H9 (cell line): ENCODE measurements around the gene PPP1R16B. TPM values are rescaled to one million over a fixed set of nuclear protein-coding genes. Genes with fewer than 3 reads are reported as not detected.

Experiments
- DNase-seq: peaks from one replicate; pipeline ENCODE4 v3.0.0-alpha.2; 2017
- H2AFZ ChIP-seq: one replicate; pipeline ENCODE4 v1.6.1; 2013; ENCODE audit warnings: mild to moderate bottlenecking, low read length, control low read depth, moderate library complexity
- H2AK5ac ChIP-seq: 2 replicates; pipeline ENCODE4 v1.6.1; 2013; ENCODE audit warnings: low read length, control low read depth, mixed read lengths; ENCODE audit not compliant: insufficient read length
- H2BK120ac ChIP-seq: one replicate; pipeline ENCODE4 v1.6.1; 2013; ENCODE audit warnings: low read depth, mild to moderate bottlenecking, low read length, control low read depth, inconsistent platforms; ENCODE audit not compliant: poor library complexity, severe bottlenecking
- H2BK12ac ChIP-seq: 2 replicates; pipeline ENCODE4 v1.6.1; 2013; ENCODE audit warnings: low read length, control low read depth, mixed read lengths, low read depth; ENCODE audit not compliant: insufficient read length
- H2BK15ac ChIP-seq: 2 replicates; pipeline ENCODE4 v1.6.1; 2013; ENCODE audit warnings: low read depth, low read length, control low read depth
- H2BK20ac ChIP-seq: one replicate; pipeline ENCODE4 v1.6.1; 2013; ENCODE audit warnings: low read depth, mild to moderate bottlenecking, low read length, control low read depth, inconsistent platforms; ENCODE audit not compliant: poor library complexity, severe bottlenecking
- H2BK5ac ChIP-seq: 2 replicates; pipeline ENCODE4 v1.6.1; 2013; ENCODE audit warnings: low read length, control low read depth, mixed read lengths; ENCODE audit not compliant: insufficient read length
- H3K14ac ChIP-seq: 2 replicates; pipeline ENCODE4 v1.6.1; 2013; ENCODE audit warnings: low read length, control low read depth; ENCODE audit not compliant: insufficient read depth
- H3K18ac ChIP-seq: 2 replicates; pipeline ENCODE4 v1.6.1; 2013; ENCODE audit warnings: low read depth, mild to moderate bottlenecking, mixed read lengths, low read length, control low read depth; ENCODE audit not compliant: insufficient read length
- H3K23ac ChIP-seq: 2 replicates; pipeline ENCODE4 v1.6.1; 2013; ENCODE audit warnings: low read length, control low read depth, mixed read lengths, low read depth; ENCODE audit not compliant: insufficient read length
- H3K23me2 ChIP-seq: 2 replicates; pipeline ENCODE4 v1.6.1; 2013; ENCODE audit warnings: low read depth, mild to moderate bottlenecking, mixed read lengths, low read length, control low read depth; ENCODE audit not compliant: insufficient read length, poor library complexity, severe bottlenecking
- H3K27ac ChIP-seq: 2 replicates; pipeline ENCODE4 v1.5.1; 2013; ENCODE audit warnings: low read length, control low read depth, mixed read lengths, low read depth; ENCODE audit not compliant: insufficient read length
- H3K27me3 ChIP-seq: 2 replicates; pipeline ENCODE4 v1.6.1; 2013; ENCODE audit warnings: low read length, control low read depth, inconsistent platforms; ENCODE audit not compliant: insufficient read depth
- H3K4ac ChIP-seq: 2 replicates; pipeline ENCODE4 v1.6.1; 2013; ENCODE audit warnings: low read depth, mild to moderate bottlenecking, control low read depth, inconsistent platforms, low read length, moderate library complexity
- H3K4me1 ChIP-seq: 2 replicates; pipeline ENCODE4 v1.6.1; 2013; ENCODE audit warnings: low read length, control low read depth, inconsistent platforms; ENCODE audit not compliant: insufficient read depth
- H3K4me2 ChIP-seq: 2 replicates; pipeline ENCODE4 v1.6.1; 2013; ENCODE audit warnings: low read length, control low read depth, mixed read lengths; ENCODE audit not compliant: insufficient read length, insufficient read depth
- H3K56ac ChIP-seq: 2 replicates; pipeline ENCODE4 v1.6.1; 2013; ENCODE audit warnings: low read depth, mild to moderate bottlenecking, mixed read lengths, low read length, control low read depth; ENCODE audit not compliant: insufficient read length
- H3K79me1 ChIP-seq: 2 replicates; pipeline ENCODE4 v1.6.1; 2013; ENCODE audit warnings: low read depth, mild to moderate bottlenecking, moderate library complexity, low read length, control low read depth, inconsistent platforms; ENCODE audit not compliant: insufficient read depth, poor library complexity, severe bottlenecking
- H3K79me2 ChIP-seq: 2 replicates; pipeline ENCODE4 v1.6.1; 2013; ENCODE audit warnings: low read length, control low read depth, inconsistent platforms; ENCODE audit not compliant: insufficient read depth
- H3K9ac ChIP-seq: 2 replicates; pipeline ENCODE4 v1.6.1; 2013; ENCODE audit warnings: low read length, control low read depth, mixed read lengths; ENCODE audit not compliant: insufficient read length; ENCODE audit errors: extremely low read depth
- H3K9me3 ChIP-seq: one replicate; pipeline ENCODE4 v1.6.1; 2013; ENCODE audit warnings: low read depth, low read length, inconsistent platforms; ENCODE audit not compliant: control insufficient read depth
- H3T11ph ChIP-seq: one replicate; pipeline ENCODE4 v1.6.1; 2013; ENCODE audit warnings: mild to moderate bottlenecking, low read length, control low read depth, inconsistent platforms
- H4K20me1 ChIP-seq: one replicate; pipeline ENCODE4 v1.6.1; 2013; ENCODE audit not compliant: control insufficient read depth, insufficient read length, insufficient read depth
- H4K5ac ChIP-seq: 2 replicates; pipeline ENCODE4 v1.6.1; 2013; ENCODE audit warnings: low read depth, mild to moderate bottlenecking, mixed read lengths, low read length, control low read depth; ENCODE audit not compliant: insufficient read length
- H4K8ac ChIP-seq: replicated peaks from 2 replicates; pipeline ENCODE4 v1.6.1; 2013; ENCODE audit warnings: low read length, control low read depth, mixed read lengths, low read depth; ENCODE audit not compliant: insufficient read length
- H4K91ac ChIP-seq: 2 replicates; pipeline ENCODE4 v1.6.1; 2013; ENCODE audit warnings: low read depth, mild to moderate bottlenecking, moderate library complexity, mixed read lengths, low read length, control low read depth; ENCODE audit not compliant: insufficient read length
- H3K27ac Mint-ChIP-seq, 3 experiments: 2 replicates in 2 of 3; 3 replicates in 1 of 3; pipeline ENCODE4 v1.8.0; 2020 to 2021; ENCODE audit warnings: mixed read lengths in 3 of 3, mild to moderate bottlenecking in 1 of 3, moderate library complexity in 1 of 3
- H3K27me3 Mint-ChIP-seq: 2 replicates; pipeline ENCODE4 v1.8.0; 2021; ENCODE audit warnings: low read depth, mild to moderate bottlenecking, moderate library complexity, mixed read lengths
- H3K36me3 Mint-ChIP-seq, 3 experiments: 2 replicates in 2 of 3; 3 replicates in 1 of 3; pipeline ENCODE4 v1.8.0; 2020 to 2021; ENCODE audit warnings: low read depth in 3 of 3, mixed read lengths in 3 of 3; ENCODE audit not compliant: insufficient read depth in 1 of 3
- H3K4me1 Mint-ChIP-seq, 2 experiments: 2 replicates each; pipeline ENCODE4 v1.8.0; 2020; ENCODE audit warnings: mixed read lengths in 2 of 2
- H3K4me3 Mint-ChIP-seq, 2 experiments: 2 replicates in 1 of 2; 3 replicates in 1 of 2; pipeline ENCODE4 v1.8.0; 2020 to 2021; ENCODE audit warnings: mild to moderate bottlenecking in 2 of 2, mixed read lengths in 2 of 2, moderate library complexity in 1 of 2
- H3K9me3 Mint-ChIP-seq, 2 experiments: 2 replicates in 1 of 2; 3 replicates in 1 of 2; pipeline ENCODE4 v1.8.0; 2020; ENCODE audit warnings: mild to moderate bottlenecking in 2 of 2, mixed read lengths in 2 of 2, moderate library complexity in 1 of 2
- WGBS: extraction: QIAGEN DNeasy Blood & Tissue Kit; methylation state at CpG from one replicate; pipeline ENCODE4 v1.1.7; 2013; ENCODE audit warnings: missing lambda C conversion rate, low lambda C conversion rate, mixed read lengths; ENCODE audit not compliant: insufficient read length; ENCODE audit errors: extremely low coverage; 5-methylcytosine and 5-hydroxymethylcytosine counted together
- total RNA-seq: library from RNA; stranded (reverse); gene quantifications from 2 replicates; pipeline ENCODE4 v1.2.1, GENCODE V29; 2021
- TF ChIP-seq, protein P1 (sequence below): fragments of 200-600 bp; sonication (generic); conservative IDR thresholded peaks from 3 replicates; pipeline ENCODE4 v1.8.0; 2021; ENCODE audit warnings: antibody characterized with exemption, mild to moderate bottlenecking

Gene PPP1R16B
- total RNA-seq, 1 experiment from 2014 or later, result 8.2 TPM

DNA sequence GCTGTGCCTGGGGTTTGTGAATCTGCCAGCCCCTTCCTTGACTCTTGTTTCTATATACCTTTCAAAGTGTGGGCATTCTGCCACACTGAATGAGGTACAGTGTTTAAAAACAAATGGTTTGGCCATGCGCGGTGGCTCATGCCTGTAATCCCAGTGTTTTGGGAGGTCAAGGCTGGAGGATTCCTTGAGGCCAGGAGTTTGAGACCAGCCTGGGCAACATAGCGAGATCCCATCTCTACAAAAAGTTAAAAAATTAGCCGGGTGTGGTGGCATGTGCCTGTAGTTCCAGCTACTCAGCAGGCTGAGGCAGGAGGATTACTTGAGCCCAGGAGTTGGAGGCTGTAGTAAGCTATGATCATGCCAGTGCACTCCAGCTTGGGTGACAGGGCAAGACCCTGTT, 126.5 kb downstream of the PPP1R16B start:
- no peak overlapping the region for H3T11ph ChIP-seq
- H4K20me1 ChIP-seq, result no peaks in the 10 kb centered on the region
- WGBS, result no CpG with 5 or more reads among the region's 4 CpGs
- H3K27ac ChIP-seq, result no peak overlapping the region
- peaks cover 0 to 2% of the 10 kb centered on the region in 2 experiments; a peak in 1 of 5 replicates for H3K9me3 Mint-ChIP-seq
- TF ChIP-seq, protein P1, sequence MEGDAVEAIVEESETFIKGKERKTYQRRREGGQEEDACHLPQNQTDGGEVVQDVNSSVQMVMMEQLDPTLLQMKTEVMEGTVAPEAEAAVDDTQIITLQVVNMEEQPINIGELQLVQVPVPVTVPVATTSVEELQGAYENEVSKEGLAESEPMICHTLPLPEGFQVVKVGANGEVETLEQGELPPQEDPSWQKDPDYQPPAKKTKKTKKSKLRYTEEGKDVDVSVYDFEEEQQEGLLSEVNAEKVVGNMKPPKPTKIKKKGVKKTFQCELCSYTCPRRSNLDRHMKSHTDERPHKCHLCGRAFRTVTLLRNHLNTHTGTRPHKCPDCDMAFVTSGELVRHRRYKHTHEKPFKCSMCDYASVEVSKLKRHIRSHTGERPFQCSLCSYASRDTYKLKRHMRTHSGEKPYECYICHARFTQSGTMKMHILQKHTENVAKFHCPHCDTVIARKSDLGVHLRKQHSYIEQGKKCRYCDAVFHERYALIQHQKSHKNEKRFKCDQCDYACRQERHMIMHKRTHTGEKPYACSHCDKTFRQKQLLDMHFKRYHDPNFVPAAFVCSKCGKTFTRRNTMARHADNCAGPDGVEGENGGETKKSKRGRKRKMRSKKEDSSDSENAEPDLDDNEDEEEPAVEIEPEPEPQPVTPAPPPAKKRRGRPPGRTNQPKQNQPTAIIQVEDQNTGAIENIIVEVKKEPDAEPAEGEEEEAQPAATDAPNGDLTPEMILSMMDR, result no peak
- no peak overlapping the region for H3K9ac ChIP-seq
- H4K8ac ChIP-seq, result no peak overlapping the region
- no peak overlapping the region for H2BK12ac ChIP-seq
- no peak overlapping the region for H2BK20ac ChIP-seq
- no peak overlapping the region for H4K5ac ChIP-seq
- H3K27ac Mint-ChIP-seq, result no peak overlapping the region; a peak in 1 of 7 replicates
- peaks cover 19 to 33% (median 30%) of the 10 kb centered on the region in 3 experiments; a peak in 6 of 7 replicates for H3K36me3 Mint-ChIP-seq
- H2AFZ ChIP-seq, result no peak overlapping the region
- no peak overlapping the region for H2BK15ac ChIP-seq
- no peak overlapping the region for H3K14ac ChIP-seq
- H3K4me3 Mint-ChIP-seq, result no peak overlapping the region
- no peak overlapping the region for H4K91ac ChIP-seq
- no peak overlapping the region for H2BK120ac ChIP-seq
- H3K27me3 Mint-ChIP-seq, result no peaks in the 10 kb centered on the region; the same call in 1 of the 2 replicates
- peaks cover 3% of the 10 kb centered on the region for H3K79me1 ChIP-seq
- no peak overlapping the region for H3K18ac ChIP-seq
- peaks cover 5% of the 10 kb centered on the region; the same call in 1 of the 2 replicates for H3K4me1 ChIP-seq
- peaks cover 41 to 45% of the 10 kb centered on the region in 2 experiments for H3K4me1 Mint-ChIP-seq
- DNase-seq, result no peak
- no peak overlapping the region for H2AK5ac ChIP-seq
- H2BK5ac ChIP-seq, result no peak overlapping the region
- H3K56ac ChIP-seq, result no peak overlapping the region
- peaks cover 3% of the 10 kb centered on the region for H3K23me2 ChIP-seq
- no peaks in the 10 kb centered on the region for H3K9me3 ChIP-seq
- no peak overlapping the region for H3K4me2 ChIP-seq
- H3K27me3 ChIP-seq, result no peaks in the 10 kb centered on the region
- no peak overlapping the region for H3K4ac ChIP-seq
- H3K79me2 ChIP-seq, result peaks cover 62% of the 10 kb centered on the region
- H3K23ac ChIP-seq, result no peak overlapping the region
